Measurements from ENCODE around the gene PGGHG. TPM values are rescaled to one million over a fixed set of nuclear protein-coding genes. Genes with fewer than 3 reads are reported as not detected.
A peak's percentile ranks its signal among the peaks of the same experiment; 100 is the strongest.

Gene PGGHG
- total and polyA plus RNA-seq, 8 donors, result 8.9 to 4,700 (median 357) TPM

DNA sequence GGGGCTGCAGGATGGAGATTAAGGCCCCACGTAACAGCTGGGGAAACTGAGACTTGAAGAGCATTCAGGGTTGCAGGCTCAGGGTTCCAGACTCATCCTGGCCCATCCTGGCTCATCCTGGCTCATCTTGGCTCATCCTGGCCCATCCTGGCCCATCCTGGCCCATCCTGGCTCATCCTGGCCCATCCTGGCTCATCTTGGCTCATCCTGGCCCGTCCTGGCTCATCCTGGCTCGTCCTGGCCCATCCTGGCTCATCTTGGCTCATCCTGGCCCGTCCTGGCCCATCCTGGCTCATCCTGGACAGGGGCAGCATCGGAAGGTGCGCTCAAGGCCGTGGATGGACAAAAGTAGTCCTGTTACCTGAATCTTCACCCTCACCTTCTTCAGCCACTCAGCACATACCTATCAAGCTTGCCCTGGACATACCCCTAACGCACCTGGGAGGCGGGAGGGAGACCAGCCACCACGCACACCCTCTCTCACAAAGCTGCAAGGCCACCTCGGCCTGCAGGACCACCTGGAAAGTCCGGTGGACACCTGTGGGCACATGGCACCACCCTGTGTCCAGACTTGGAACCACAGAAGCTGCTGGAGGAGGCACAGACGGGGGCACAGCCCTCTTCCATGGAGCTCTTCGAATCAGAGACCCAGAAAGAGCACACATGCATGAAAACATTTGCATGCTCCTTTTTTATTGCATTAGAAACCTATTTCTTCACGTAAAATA lies 31.0 kb upstream of the PGGHG start:
- DNase-seq (no peak), FAIRE-seq (no peak), ATAC-seq (peak in 2 of 4 donors; percentile 27 to 40)
- intact Hi-C loops (cut with DNase I), result no loop called here
- no peak overlapping the region for H3K4me3 ChIP-seq
- no peaks in the 10 kb centered on the region for H3K9me3 ChIP-seq
- 43 to 56% methylated on average over 15 of the region's 15 CpGs for WGBS, 2 donors
- no peaks in the 10 kb centered on the region for H3K36me3 ChIP-seq
- no peaks in the 10 kb centered on the region for H3K4me1 ChIP-seq
- no peak overlapping the region for H3K27ac ChIP-seq
- TF ChIP-seq CTCF (IDR thresholded peaks at IDR 0.05), result no peak
- no peaks in the 10 kb centered on the region for H3K27me3 ChIP-seq

DNA sequence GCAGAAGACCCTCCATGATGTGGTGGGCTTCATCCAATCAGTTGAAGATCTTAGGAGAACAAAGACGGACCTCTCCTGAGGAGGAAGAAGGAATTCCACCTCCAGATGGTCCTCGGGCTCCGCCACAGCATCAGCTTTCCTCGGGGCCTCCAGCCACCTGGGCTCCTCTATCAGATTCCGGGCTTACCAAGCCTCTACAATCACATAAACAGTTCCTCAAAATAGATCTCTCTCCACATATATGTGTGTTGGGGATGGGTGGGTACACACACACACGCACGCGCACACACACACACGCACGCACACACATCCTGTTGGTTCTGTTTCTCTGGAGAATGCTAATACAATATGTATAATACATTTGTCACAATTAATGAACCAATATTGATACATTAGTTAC lies 29.5 kb upstream of the PGGHG start:
- Histone ChIP-seq H3K4me1 (no peaks in the 10 kb centered on the region), H3K4me3 (no peak overlapping the region), H3K9me3 (no peaks in the 10 kb centered on the region), H3K27me3 (no peaks in the 10 kb centered on the region), H3K36me3 (no peaks in the 10 kb centered on the region), H3K27ac (no peak overlapping the region)
- FAIRE-seq (no peak), ATAC-seq (no peak), DNase-seq (no peak)
- intact Hi-C loops (cut with DNase I), result no loop called here
- TF ChIP-seq CTCF (IDR thresholded peaks at IDR 0.05), result no peak
- WGBS, 2 donors, result 70 to 71% methylated on average over 10 of the region's 10 CpGs

DNA sequence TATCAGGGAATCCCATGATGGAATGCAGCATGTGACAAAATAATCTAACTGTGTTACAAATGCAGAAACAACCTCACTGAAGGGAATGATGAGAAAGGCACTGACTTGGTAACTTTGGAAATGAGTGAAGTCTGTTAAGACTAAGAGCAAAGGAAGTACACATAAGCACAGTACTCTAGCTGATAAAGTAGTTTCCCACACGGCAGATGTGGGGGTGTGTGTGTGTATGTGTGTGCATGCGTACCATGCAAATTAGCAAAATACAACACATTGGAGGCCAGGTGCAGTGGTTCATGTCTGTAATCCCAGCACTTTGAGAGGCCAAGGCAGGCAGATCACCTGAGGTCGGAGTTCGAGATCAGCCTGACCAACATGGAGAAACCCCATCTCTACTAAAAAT lies 27.3 kb upstream of the PGGHG start:
- Histone ChIP-seq H3K36me3 (no peaks in the 10 kb centered on the region), H3K9me3 (no peaks in the 10 kb centered on the region), H3K27ac (no peak overlapping the region), H3K27me3 (no peaks in the 10 kb centered on the region), H3K4me1 (no peaks in the 10 kb centered on the region), H3K4me3 (no peak overlapping the region)
- FAIRE-seq (no peak), DNase-seq (no peak), ATAC-seq (no peak)
- intact Hi-C loops (cut with DNase I), result no loop called here
- WGBS, 2 donors, result 85 to 86% methylated on average over 4 of the region's 4 CpGs
- no peak for TF ChIP-seq CTCF (IDR thresholded peaks at IDR 0.05)

GRCh38 chr11:266676-267439 lies 22.1 kb upstream of the PGGHG start:
- FAIRE-seq, result no peak
- no peak overlapping the region for H3K27ac ChIP-seq
- DNase-seq, result peak in 1 of 6 donors; percentile 40
- intact Hi-C loops (cut with DNase I), result no loop called here
- ATAC-seq, result peak in 1 of 4 donors; percentile 10
- H3K4me3 ChIP-seq, result no peak overlapping the region
- no peaks in the 10 kb centered on the region for H3K9me3 ChIP-seq
- TF ChIP-seq CTCF (IDR thresholded peaks at IDR 0.05), result no peak
- H3K27me3 ChIP-seq, result no peaks in the 10 kb centered on the region
- 90 to 91% methylated on average over 4 to 5 of the region's 13 CpGs for WGBS, 2 donors
- no peaks in the 10 kb centered on the region for H3K36me3 ChIP-seq
- no peaks in the 10 kb centered on the region for H3K4me1 ChIP-seq
